Activated T-cell treated with anti-CD3 and anti-CD28 coated beads for 4 hours (primary cell): Measurements from ENCODE around the gene MLYCD.

Experiments
- DNase-seq: peaks from one replicate; pipeline ENCODE4 v3.0.0-alpha.2; 2020

Gene MLYCD

GRCh38 chr16:83900571-83900970, 1.7 kb downstream of the MLYCD start:
- DNase-seq: no peak

GRCh38 chr16:83901101-83901500, 2.2 kb downstream of the MLYCD start:
- no peak for DNase-seq

GRCh38 chr16:83903751-83904150, 4.8 kb downstream of the MLYCD start:
- no peak for DNase-seq

GRCh38 chr16:83906683-83907082, 7.8 kb downstream of the MLYCD start:
- no peak for DNase-seq

- DNase-seq: no peak
These were observed 8.2 kb downstream of the MLYCD start for GRCh38 chr16:83907111-83907510.

- DNase-seq: no peak
These were observed 8.8 kb downstream of the MLYCD start for GRCh38 chr16:83907631-83908250.

- no peak for DNase-seq
These were observed 9.9 kb downstream of the MLYCD start for GRCh38 chr16:83908798-83909197.

- no peak for DNase-seq
These were observed 12.4 kb downstream of the MLYCD start for GRCh38 chr16:83911290-83911689.

- DNase-seq: no peak
These were observed 13.8 kb downstream of the MLYCD start for GRCh38 chr16:83912519-83913244.

- DNase-seq: no peak
These were observed 14.3 kb downstream of the MLYCD start for GRCh38 chr16:83913245-83913633.

GRCh38 chr16:83914091-83914710, 15.3 kb downstream of the MLYCD start:
- DNase-seq: no peak

GRCh38 chr16:83915081-83915480, 16.2 kb downstream of the MLYCD start:
- no peak for DNase-seq

- no peak for DNase-seq
These were observed 16.6 kb downstream of the MLYCD start for GRCh38 chr16:83915491-83915890.

- DNase-seq: no peak
These were observed 18.5 kb downstream of the MLYCD start for GRCh38 chr16:83917152-83918120.

GRCh38 chr16:83920894-83921491, 22.1 kb downstream of the MLYCD start:
- no peak for DNase-seq

- no peak for DNase-seq
These were observed 24.9 kb downstream of the MLYCD start for GRCh38 chr16:83923581-83924365.

- DNase-seq: no peak
These were observed 25.8 kb downstream of the MLYCD start for GRCh38 chr16:83924686-83925085.

- DNase-seq: no peak
These were observed 26.4 kb downstream of the MLYCD start for GRCh38 chr16:83925095-83925905.

- no peak for DNase-seq
These were observed 27.2 kb downstream of the MLYCD start for GRCh38 chr16:83925957-83926725.
